ENCODE results near the gene IER5L. TPM values are rescaled to one million over a fixed set of nuclear protein-coding genes. Genes with fewer than 3 reads are reported as not detected.

The IER5L gene
- total RNA-seq, 1 experiment from 2014 or later, result 4.6 TPM

- Mint-ChIP-seq H3K36me3 (no peaks in the 10 kb centered on the region), H3K4me1 (peaks cover 15% of the 10 kb centered on the region), H3K27ac (no peak overlapping the region), H3K4me3 (peak overlapping the region; percentile 84), H3K9me3 (no peaks in the 10 kb centered on the region), H3K27me3 (ENCODE audit: low read depth) (peaks cover 82% of the 10 kb centered on the region)
- DNase-seq (ENCODE audit: low spot score) (no peak), ATAC-seq (no peak)
- ChIA-PET CTCF (interaction anchor here (0.9 to 10.3 kb wide), 10 partner anchors 10 to 447 kb away, joined by 3 to 74 read pairs (median 6); partner anchors contain the start of genes NTMT1 and SH3GLB2), POLR2A (interaction anchor here (0.9 to 3.4 kb wide), 12 partner anchors 10 to 419 kb away, joined by 3 to 19 read pairs (median 6); no protein-coding TSS in a partner anchor)
- TF ChIP-seq ZNF281 (CRISPR knock-in tag; IDR thresholded peaks at IDR 0.05), result no peak
- TF ChIP-seq TP53 (CRISPR knock-in tag; IDR thresholded peaks at IDR 0.05), result no peak
- no peak for TF ChIP-seq FOXJ3 (CRISPR knock-in tag; IDR thresholded peaks at IDR 0.05; ENCODE audit: borderline replicate concordance)
- TF ChIP-seq USF2 (CRISPR knock-in tag; IDR thresholded peaks at IDR 0.05), result no peak
- no peak for TF ChIP-seq NR1H2 (CRISPR knock-in tag; IDR thresholded peaks at IDR 0.05)
- no peak for TF ChIP-seq E2F5 (CRISPR knock-in tag; IDR thresholded peaks at IDR 0.05)
- no peak for TF ChIP-seq ZNF396 (CRISPR knock-in tag; IDR thresholded peaks at IDR 0.05; ENCODE audit: borderline replicate concordance)
- TF ChIP-seq TCF7 (CRISPR knock-in tag; IDR thresholded peaks at IDR 0.05; ENCODE audit: low read depth), result no peak
- TF ChIP-seq ARID4B (CRISPR knock-in tag; IDR thresholded peaks at IDR 0.05; ENCODE audit: borderline replicate concordance), result no peak
- no peak for TF ChIP-seq ZNF138 (CRISPR knock-in tag; conservative IDR thresholded peaks at IDR 0.05)
- TF ChIP-seq CREB1 (CRISPR knock-in tag; IDR thresholded peaks at IDR 0.05), result no peak
- TF ChIP-seq FOXP4 (CRISPR knock-in tag; IDR thresholded peaks at IDR 0.05), result no peak
- no peak for TF ChIP-seq CDX4 (CRISPR knock-in tag; IDR thresholded peaks at IDR 0.05; ENCODE audit: borderline replicate concordance)
Observed at GRCh38 chr9:129177443-129177790, 644 bp downstream of the IER5L start.
